Left kidney (tissue), 2 donors: ENCODE measurements around the gene RFPL3. TPM values are rescaled to one million over a fixed set of nuclear protein-coding genes. Genes with fewer than 3 reads are reported as not detected.
"Not testable (repeated sequence)": the region's sequence is repeated elsewhere in the genome, so short reads cannot be mapped to it uniquely, and the experiment has no call there.

ENCODE experiments used
- DNase-seq: peaks from one replicate; pipeline ENCODE4 v3.0.0-alpha.2; 2013
- polyA plus RNA-seq: library from polyadenylated mRNA; unstranded; fragments of 120-200 nt; gene quantifications from one replicate; pipeline ENCODE4 v1.2.1, GENCODE V29; 2013; ENCODE audit not compliant: insufficient read length

The RFPL3 gene
- polyA plus RNA-seq, 1 donor: not detected

GRCh38 chr22:32329202-32329645 is 28.4 kb upstream of the RFPL3 start:
- no peak for DNase-seq

- DNase-seq: no peak
These were observed 26.3 kb upstream of the RFPL3 start for GRCh38 chr22:32331236-32331917.

GRCh38 chr22:32331918-32332725 is 25.5 kb upstream of the RFPL3 start:
- no peak for DNase-seq

- no peak for DNase-seq
These were observed 24.4 kb upstream of the RFPL3 start for GRCh38 chr22:32333141-32333768.

GRCh38 chr22:32333769-32334659 is 23.7 kb upstream of the RFPL3 start:
- DNase-seq: no peak

GRCh38 chr22:32334660-32335365 is 22.9 kb upstream of the RFPL3 start:
- DNase-seq: no peak

GRCh38 chr22:32335471-32335870 is 22.2 kb upstream of the RFPL3 start:
- DNase-seq: no peak

GRCh38 chr22:32336121-32336603 is 21.5 kb upstream of the RFPL3 start:
- DNase-seq: no peak

GRCh38 chr22:32336771-32337424 is 20.8 kb upstream of the RFPL3 start:
- no peak for DNase-seq

- DNase-seq: not testable (repeated sequence)
These were observed 20.2 kb upstream of the RFPL3 start for GRCh38 chr22:32337425-32337824.

- no peak for DNase-seq
These were observed 18.9 kb upstream of the RFPL3 start for GRCh38 chr22:32338757-32339156.

- no peak for DNase-seq
These were observed 18.3 kb upstream of the RFPL3 start for GRCh38 chr22:32339190-32340012.

GRCh38 chr22:32340411-32340810 is 17.3 kb upstream of the RFPL3 start:
- no peak for DNase-seq

GRCh38 chr22:32341122-32341740 is 16.4 kb upstream of the RFPL3 start:
- DNase-seq: peak; percentile 33

- DNase-seq: no peak
These were observed 14.7 kb upstream of the RFPL3 start for GRCh38 chr22:32342977-32343376.

GRCh38 chr22:32343941-32344340 is 13.7 kb upstream of the RFPL3 start:
- DNase-seq: no peak

- no peak for DNase-seq
These were observed 9.5 kb upstream of the RFPL3 start for GRCh38 chr22:32348031-32348611.

GRCh38 chr22:32351875-32352274 is 5.8 kb upstream of the RFPL3 start:
- DNase-seq: not testable (repeated sequence)

- no peak for DNase-seq
These were observed 5.0 kb upstream of the RFPL3 start for GRCh38 chr22:32352681-32353080.
